NCI-H226 (cell line): ENCODE results near the gene TPSG1.
"Not testable (repeated sequence)": the region's sequence is repeated elsewhere in the genome, so short reads cannot be mapped to it uniquely, and the experiment has no call there.

Experiments
- DNase-seq: peaks from one replicate; pipeline ENCODE4 v3.0.0-alpha.2; 2015

Gene TPSG1

GRCh38 chr16:1230084-1230470 is 5.0 kb upstream of the TPSG1 start, which contains the start of gene TPSB2:
Gene TPSB2 (minus strand): TSS chr16:1230184. CDS start chr16:1229951, 233 bp downstream.
- not testable (repeated sequence) for DNase-seq

- not testable (repeated sequence) for DNase-seq
Observed at GRCh38 chr16:1229476-1229875, 4.4 kb upstream of the TPSG1 start.

GRCh38 chr16:1228227-1228626 is 3.2 kb upstream of the TPSG1 start:
- DNase-seq = not testable (repeated sequence)

- DNase-seq = not testable (repeated sequence)
Observed at GRCh38 chr16:1226692-1227091, 1.6 kb upstream of the TPSG1 start.

- DNase-seq = not testable (repeated sequence)
Observed at GRCh38 chr16:1225728-1226311, 752 bp upstream of the TPSG1 start.

- no peak for DNase-seq
Observed at GRCh38 chr16:1224558-1224957, 510 bp downstream of the TPSG1 start.

GRCh38 chr16:1223355-1224214 is 1.5 kb downstream of the TPSG1 start:
- DNase-seq = no peak

GRCh38 chr16:1222553-1223354 is 2.3 kb downstream of the TPSG1 start:
- DNase-seq = no peak

- DNase-seq = peak; percentile 18
Observed at GRCh38 chr16:1221628-1222552, 3.2 kb downstream of the TPSG1 start.

GRCh38 chr16:1220841-1221627 is 4.0 kb downstream of the TPSG1 start:
- DNase-seq = no peak

- DNase-seq = no peak
Observed at GRCh38 chr16:1220098-1220728, 4.9 kb downstream of the TPSG1 start.

- no peak for DNase-seq
Observed at GRCh38 chr16:1218930-1219611, 6.0 kb downstream of the TPSG1 start.

- no peak for DNase-seq
Observed at GRCh38 chr16:1218061-1218929, 6.8 kb downstream of the TPSG1 start.

- no peak for DNase-seq
Observed at GRCh38 chr16:1217526-1217925, 7.5 kb downstream of the TPSG1 start.

- no peak for DNase-seq
Observed at GRCh38 chr16:1216681-1217400, 8.2 kb downstream of the TPSG1 start.

- DNase-seq = no peak
Observed at GRCh38 chr16:1216296-1216619, 8.8 kb downstream of the TPSG1 start.

GRCh38 chr16:1215574-1216295 is 9.3 kb downstream of the TPSG1 start:
- no peak for DNase-seq

- no peak for DNase-seq
Observed at GRCh38 chr16:1214719-1215118, 10.3 kb downstream of the TPSG1 start.
